ENCODE measurements around the gene DMRT2. TPM values are rescaled to one million over a fixed set of nuclear protein-coding genes. Genes with fewer than 3 reads are reported as not detected.

Gene DMRT2
- total and polyA plus RNA-seq, 2 of the 8 experiments (the other 6 are each of a cell fraction or from before 2014, with no cell fraction given), result 0.29 to 0.93 TPM

- H2BK20ac ChIP-seq (ENCODE audit: low read length), result no peak overlapping the region
- H3K4me3 ChIP-seq (ENCODE audit: extremely low read depth in 1 of 4, insufficient read depth in 2 of 4, low read depth in 3 of 4, low read length in 4 of 4), result no peak overlapping the region
- ChIA-PET POLR2A (ENCODE audit: partially characterized antibody) (no interaction called here), CTCF (ENCODE audit: partially characterized antibody) (no interaction called here)
- no peak overlapping the region for H3K18ac ChIP-seq (ENCODE audit: extremely low read depth, low read length)
- H3K9ac ChIP-seq (replicated peaks in 1 of 4; ENCODE audit: extremely low read depth in 1 of 4, low read depth in 3 of 4, low read length in 3 of 4), result no peak overlapping the region
- no peak overlapping the region for H3K4ac ChIP-seq (replicated peaks; ENCODE audit: insufficient read length, low read depth, low read length)
- FAIRE-seq (no peak), DNase-seq (ENCODE audit: low read depth in 1 of 2, low spot score in 2 of 2) (no peak)
- no peak overlapping the region for H3K56ac ChIP-seq (replicated peaks; ENCODE audit: insufficient read length, low read depth, low read length)
- no peak overlapping the region for H3K23ac ChIP-seq (ENCODE audit: insufficient read length)
- peaks cover 8 to 42% (median 40%) of the 10 kb centered on the region in 4 experiments for H3K27me3 ChIP-seq (replicated peaks in 1 of 4; ENCODE audit: control insufficient read depth in 3 of 4, extremely low read depth in 1 of 4, insufficient read depth in 3 of 4, low read length in 3 of 4)
- peaks cover 0 to 2% of the 10 kb centered on the region in 2 experiments for H4K20me1 ChIP-seq (replicated peaks in 1 of 2; ENCODE audit: control insufficient read depth in 1 of 2, insufficient read depth in 2 of 2, low read length in 2 of 2)
- H3K4me2 ChIP-seq (ENCODE audit: insufficient read depth in 1 of 2, low read depth in 2 of 2, low read length in 2 of 2), result peak overlapping the region in 1 of 2 experiments; percentile 78; a peak in 1 of 4 replicates
- H3K79me2 ChIP-seq (ENCODE audit: control insufficient read depth in 1 of 2, insufficient read depth in 2 of 2, low read length in 2 of 2), result no peaks in the 10 kb centered on the region
- no peak overlapping the region for H2BK12ac ChIP-seq (ENCODE audit: low read depth, low read length)
- H3K14ac ChIP-seq (ENCODE audit: insufficient read length), result no peak overlapping the region
- no peak overlapping the region for H2AK5ac ChIP-seq (ENCODE audit: low read depth, low read length)
- no peak overlapping the region for H2BK5ac ChIP-seq (ENCODE audit: low read depth, low read length)
- H3K4me1 ChIP-seq (replicated peaks in 1 of 4; ENCODE audit: control insufficient read depth in 3 of 4, insufficient read depth in 4 of 4, low read length in 3 of 4), result peaks cover 0 to 4% (median 0%) of the 10 kb centered on the region in 4 experiments; a peak in 1 of 7 replicates
- WGBS, 2 experiments (ENCODE audit: extremely low coverage in 1 of 2, insufficient coverage in 1 of 2, insufficient read length in 1 of 2, insufficient replicate concordance in 2 of 2, low coverage in 1 of 2, low lambda C conversion rate in 2 of 2, missing lambda C conversion rate in 1 of 2), result 89% methylated on average over 8 of the region's 9 CpGs; no CpG with 5 or more reads in 1 of the 2 experiments
- no peak overlapping the region for H4K5ac ChIP-seq (ENCODE audit: insufficient read length, low read depth, low read length)
- no peaks in the 10 kb centered on the region for H3K36me3 ChIP-seq (ENCODE audit: control insufficient read depth in 2 of 4, insufficient read depth in 4 of 4, low read length in 3 of 4)
- H2BK120ac ChIP-seq (replicated peaks; ENCODE audit: low read depth, low read length), result no peak overlapping the region
- H3K9me3 ChIP-seq (ENCODE audit: insufficient read depth in 2 of 2, low read depth in 1 of 2, low read length in 1 of 2), result peaks cover 13 to 41% of the 10 kb centered on the region in 2 experiments; a peak in 3 of 4 replicates
- no peak overlapping the region for H2BK15ac ChIP-seq (ENCODE audit: low read length)
- no peak overlapping the region for H2AFZ ChIP-seq (ENCODE audit: low read length)
- H3K23me2 ChIP-seq (ENCODE audit: low read depth, low read length), result peaks cover 4% of the 10 kb centered on the region; the same call in 1 of the 2 replicates
- no peak overlapping the region for H3K27ac ChIP-seq (ENCODE audit: low read depth, low read length)
- no peak overlapping the region for H4K91ac ChIP-seq (replicated peaks; ENCODE audit: insufficient read length, low read length)
- no peaks in the 10 kb centered on the region for H3K79me1 ChIP-seq (ENCODE audit: low read depth, low read length)
- H4K8ac ChIP-seq (ENCODE audit: extremely low read depth, insufficient read depth, low read length), result no peak overlapping the region
- TF ChIP-seq TAF1 (IDR thresholded peaks at IDR 0.05; ENCODE audit: low read depth, low read length) (no peak), CTCF (IDR thresholded peaks at IDR 0.05; ENCODE audit: control extremely low read depth in 1 of 3, insufficient read depth in 1 of 3, low read depth in 1 of 3, low read length in 3 of 3) (no peak), ATF3 (IDR thresholded peaks at IDR 0.05; ENCODE audit: insufficient read depth, low read depth, low read length) (no peak), RFX5 (IDR thresholded peaks at IDR 0.05; ENCODE audit: borderline replicate concordance, low read depth, low read length) (no peak), SRF (IDR thresholded peaks at IDR 0.05; ENCODE audit: low read depth, low read length) (no peak), RBBP5 (IDR thresholded peaks at IDR 0.05; ENCODE audit: borderline replicate concordance, low read depth, low read length) (no peak), CBX5 (IDR thresholded peaks at IDR 0.05; ENCODE audit: low read depth, low read length) (no peak), JUN (IDR thresholded peaks at IDR 0.05; ENCODE audit: low read depth, low read length) (no peak), BRCA1 (IDR thresholded peaks at IDR 0.05; ENCODE audit: low read depth, low read length) (no peak), PHF8 (conservative IDR thresholded peaks at IDR 0.05; ENCODE audit: low read depth, low read length) (no peak), BCL11A (IDR thresholded peaks at IDR 0.05; ENCODE audit: low read depth in 2 of 2, low read length in 2 of 2) (no peak)
Observed at GRCh38 chr9:1053282-1053621, 3.1 kb downstream of the DMRT2 start.

Measured in H1 (cell line).